Peyer's patch (tissue), 4 donors: ENCODE measurements around the gene KRT6C. TPM values are rescaled to one million over a fixed set of nuclear protein-coding genes. Genes with fewer than 3 reads are reported as not detected.

Experiments
- DNase-seq, 3 donors: peaks; one replicate each; pipeline ENCODE4 v3.0.0-alpha.2; 2017 to 2019
- H3K27ac ChIP-seq, 4 donors: fragments of 200-600 bp; sonication (generic); one replicate each; pipeline ENCODE4 v1.5.1; 2016 to 2019
- H3K27me3 ChIP-seq, 2 donors: fragments of 200-600 bp; sonication (generic); one replicate each; pipeline ENCODE4 v1.5.1; 2019
- H3K36me3 ChIP-seq, 3 donors: fragments of 200-600 bp; sonication (generic); one replicate each; pipeline ENCODE4 v1.5.1; 2016 to 2019
- H3K4me1 ChIP-seq, 4 donors: fragments of 200-600 bp; sonication (generic); one replicate each; pipeline ENCODE4 v1.5.1; 2016 to 2019
- H3K4me3 ChIP-seq, 4 donors: fragments of 200-600 bp; sonication (generic); 1 replicate in 3 of 4; 2 replicates in 1 of 4; pipeline ENCODE4 v1.5.1; 2016 to 2019; ENCODE audit warnings: mild to moderate bottlenecking in 1 of 4
- H3K9me3 ChIP-seq, 4 donors: fragments of 200-600 bp; sonication (generic); one replicate each; pipeline ENCODE4 v1.5.1; 2016 to 2019; ENCODE audit warnings: mild to moderate bottlenecking in 1 of 4
- POLR2A ChIP-seq, 2 donors: fragments of 450-650 bp; IDR thresholded peaks; one replicate each; pipeline ENCODE4 v1.5.1; 2017; ENCODE audit warnings: antibody characterized with exemption in 2 of 2, mild to moderate bottlenecking in 2 of 2, moderate library complexity in 2 of 2
- total RNA-seq, 4 donors: library from RNA; depleted of rRNA; stranded (reverse); fragments of >200 nt; gene quantifications; one replicate each; pipeline ENCODE4 v1.1.0, GENCODE V29; 2016
- TF ChIP-seq, protein P1 (sequence below), 6 experiments: fragments of 450-650 bp in 4 of 6; fragments of 200-600 bp in 2 of 6; sonication (generic) in 1 of 6; IDR thresholded peaks; one replicate each; pipeline ENCODE4 v1.5.1; 2017 to 2019; ENCODE audit warnings: antibody characterized with exemption in 6 of 6, mild to moderate bottlenecking in 3 of 6, moderate library complexity in 1 of 6

KRT6C gene
- total RNA-seq, 4 donors from 2014 or later = 0.67 TPM; not detected in 3

DNA sequence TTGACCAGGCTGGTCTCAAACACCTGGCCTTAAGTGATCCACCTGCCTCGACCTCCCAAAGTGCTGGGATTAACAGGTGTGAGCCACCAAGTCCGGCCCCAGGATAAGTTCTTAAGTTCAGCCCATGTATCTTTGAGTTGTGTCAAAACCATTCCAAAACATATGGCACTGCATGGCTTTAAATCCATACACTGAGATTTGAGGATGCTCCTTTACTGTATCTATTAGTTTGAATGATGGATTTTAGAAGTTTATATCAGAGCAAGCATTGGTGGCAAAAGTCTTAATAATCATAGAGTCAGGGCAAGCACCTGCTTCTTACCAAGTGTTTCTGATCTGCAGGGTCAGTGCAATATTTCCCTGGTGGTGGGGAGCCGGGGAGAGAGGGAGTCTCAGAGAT is 27.7 kb downstream of the KRT6C start:
- no peak for TF ChIP-seq POLR2A (IDR thresholded peaks at IDR 0.05)
- TF ChIP-seq, protein P1, sequence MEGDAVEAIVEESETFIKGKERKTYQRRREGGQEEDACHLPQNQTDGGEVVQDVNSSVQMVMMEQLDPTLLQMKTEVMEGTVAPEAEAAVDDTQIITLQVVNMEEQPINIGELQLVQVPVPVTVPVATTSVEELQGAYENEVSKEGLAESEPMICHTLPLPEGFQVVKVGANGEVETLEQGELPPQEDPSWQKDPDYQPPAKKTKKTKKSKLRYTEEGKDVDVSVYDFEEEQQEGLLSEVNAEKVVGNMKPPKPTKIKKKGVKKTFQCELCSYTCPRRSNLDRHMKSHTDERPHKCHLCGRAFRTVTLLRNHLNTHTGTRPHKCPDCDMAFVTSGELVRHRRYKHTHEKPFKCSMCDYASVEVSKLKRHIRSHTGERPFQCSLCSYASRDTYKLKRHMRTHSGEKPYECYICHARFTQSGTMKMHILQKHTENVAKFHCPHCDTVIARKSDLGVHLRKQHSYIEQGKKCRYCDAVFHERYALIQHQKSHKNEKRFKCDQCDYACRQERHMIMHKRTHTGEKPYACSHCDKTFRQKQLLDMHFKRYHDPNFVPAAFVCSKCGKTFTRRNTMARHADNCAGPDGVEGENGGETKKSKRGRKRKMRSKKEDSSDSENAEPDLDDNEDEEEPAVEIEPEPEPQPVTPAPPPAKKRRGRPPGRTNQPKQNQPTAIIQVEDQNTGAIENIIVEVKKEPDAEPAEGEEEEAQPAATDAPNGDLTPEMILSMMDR (IDR thresholded peaks at IDR 0.05) = no peak
- no peak overlapping the region for H3K27ac ChIP-seq
- peaks cover 0 to 6% (median 0%) of the 10 kb centered on the region in 4 donors for H3K4me1 ChIP-seq
- no peaks in the 10 kb centered on the region for H3K9me3 ChIP-seq
- no peak overlapping the region for H3K4me3 ChIP-seq
- no peaks in the 10 kb centered on the region for H3K36me3 ChIP-seq
- no peak for DNase-seq
- H3K27me3 ChIP-seq = no peaks in the 10 kb centered on the region

DNA sequence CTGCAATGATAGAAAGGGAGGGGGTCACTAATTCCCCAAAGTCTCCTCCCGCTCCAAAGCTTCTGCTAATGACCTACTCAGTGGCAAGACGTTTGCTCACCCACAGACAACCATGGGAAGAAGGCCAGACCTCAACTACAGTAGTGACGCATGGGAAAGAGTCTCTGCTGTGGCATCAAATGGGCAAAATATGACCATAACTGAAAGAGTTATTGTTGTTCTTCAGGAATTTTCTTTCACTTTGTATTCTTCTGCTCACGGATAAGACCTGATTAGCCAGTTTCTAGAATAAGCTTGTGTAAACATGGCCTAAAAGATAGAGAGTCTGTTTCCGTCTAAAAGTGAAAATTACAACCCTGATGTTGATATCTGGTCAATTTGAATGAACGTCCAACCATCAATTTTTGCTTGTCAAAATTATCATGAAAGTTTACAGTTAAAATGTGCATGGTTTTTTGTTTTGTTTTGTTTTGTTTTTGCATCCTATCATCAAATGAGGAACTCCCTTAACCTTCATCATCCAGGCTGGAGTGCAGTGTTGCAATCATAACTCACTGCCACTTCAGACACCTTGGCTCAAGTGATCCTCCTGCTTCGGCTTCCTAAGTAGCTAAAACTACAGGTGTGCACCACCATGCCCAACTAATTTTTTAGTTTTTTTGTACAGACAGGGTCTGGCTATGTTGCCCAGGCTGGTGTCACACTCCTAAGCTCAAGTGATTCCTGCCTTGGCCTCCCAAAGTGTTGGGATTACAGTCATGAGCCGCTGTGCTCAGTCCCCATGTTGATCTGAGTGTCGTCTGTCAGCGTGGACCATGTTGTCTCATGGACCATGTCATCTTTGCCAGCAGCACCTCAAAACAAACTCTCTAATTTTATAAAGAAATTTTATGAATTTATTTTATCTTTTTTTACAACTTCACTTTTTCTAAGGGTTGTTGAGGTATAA is 28.7 kb downstream of the KRT6C start:
- Histone ChIP-seq H3K27ac (no peak overlapping the region), H3K36me3 (no peaks in the 10 kb centered on the region), H3K9me3 (no peaks in the 10 kb centered on the region), H3K27me3 (no peaks in the 10 kb centered on the region), H3K4me1 (peaks cover 0 to 6% (median 0%) of the 10 kb centered on the region in 4 donors), H3K4me3 (no peak overlapping the region)
- no peak for DNase-seq
- TF ChIP-seq POLR2A (IDR thresholded peaks at IDR 0.05) = no peak
- TF ChIP-seq, protein P1 (IDR thresholded peaks at IDR 0.05) = no peak

DNA sequence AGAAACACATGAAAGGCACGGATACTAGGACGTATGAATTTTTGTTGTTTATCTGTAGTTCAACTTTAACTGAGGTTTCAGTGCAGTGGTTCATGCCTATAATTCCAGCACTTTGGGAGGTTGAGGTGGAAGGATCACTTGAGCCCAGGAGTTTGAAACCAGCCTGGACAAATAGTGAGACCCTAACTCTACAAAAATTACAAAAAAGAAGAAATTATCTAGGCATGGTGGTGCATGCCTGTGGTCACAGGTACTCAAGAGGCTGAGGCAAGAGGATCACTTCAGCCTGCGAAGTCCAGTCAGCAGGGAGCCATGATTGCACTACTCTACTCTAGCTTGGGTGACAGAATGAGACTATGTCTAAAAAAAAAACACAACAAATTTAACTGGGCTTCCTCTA is 29.6 kb downstream of the KRT6C start:
- no peak for DNase-seq
- Histone ChIP-seq H3K36me3 (no peaks in the 10 kb centered on the region), H3K4me3 (no peak overlapping the region), H3K27ac (no peak overlapping the region), H3K9me3 (no peaks in the 10 kb centered on the region), H3K27me3 (no peaks in the 10 kb centered on the region), H3K4me1 (peaks cover 0 to 6% (median 0%) of the 10 kb centered on the region in 4 donors)
- TF ChIP-seq POLR2A (IDR thresholded peaks at IDR 0.05) = no peak
- TF ChIP-seq, protein P1 (IDR thresholded peaks at IDR 0.05) = no peak

GRCh38 chr12:52442600-52443061 is 31.0 kb downstream of the KRT6C start:
- no peak for DNase-seq
- peaks cover 0 to 6% (median 0%) of the 10 kb centered on the region in 4 donors for H3K4me1 ChIP-seq
- H3K4me3 ChIP-seq = no peak overlapping the region
- no peaks in the 10 kb centered on the region for H3K27me3 ChIP-seq
- no peak for TF ChIP-seq POLR2A (IDR thresholded peaks at IDR 0.05)
- TF ChIP-seq, protein P1 (IDR thresholded peaks at IDR 0.05) = no peak
- H3K9me3 ChIP-seq = no peaks in the 10 kb centered on the region
- H3K27ac ChIP-seq = no peak overlapping the region
- no peaks in the 10 kb centered on the region for H3K36me3 ChIP-seq

DNA sequence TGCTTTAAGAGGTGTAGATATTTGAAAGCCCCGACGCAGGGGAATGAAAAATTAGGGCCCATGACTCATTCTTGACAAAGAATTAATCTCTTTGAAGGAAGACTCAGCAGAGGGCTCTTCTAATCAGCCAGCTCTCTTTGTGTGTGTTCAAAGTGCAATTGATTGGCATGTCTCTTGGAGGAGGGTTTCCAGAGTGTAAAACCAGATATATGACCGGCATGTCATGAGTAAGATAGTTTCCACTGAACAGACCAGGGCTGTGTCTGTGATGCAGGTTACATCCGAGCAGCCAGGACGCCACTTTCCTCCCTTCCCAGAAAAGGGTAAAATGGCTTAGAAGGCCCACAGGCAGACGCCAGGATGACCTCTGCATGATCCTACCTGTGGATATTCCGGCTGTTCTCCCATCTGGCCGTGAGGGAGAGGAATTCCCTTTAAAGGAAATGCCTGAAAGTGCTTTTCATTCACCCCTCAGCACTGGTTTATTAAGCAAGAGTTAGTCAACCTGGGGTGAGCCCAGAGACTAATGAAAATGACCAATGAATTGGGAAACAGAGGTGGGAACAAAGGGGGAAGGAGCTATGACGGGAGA is 32.2 kb downstream of the KRT6C start:
- DNase-seq = no peak

More for the DNA sequence above, 32.2 kb downstream of the KRT6C start:
- H3K27ac ChIP-seq = peak overlapping the region in 1 of 4 donors; percentile 17
- no peaks in the 10 kb centered on the region for H3K9me3 ChIP-seq
- no peak for TF ChIP-seq POLR2A (IDR thresholded peaks at IDR 0.05)
- TF ChIP-seq, protein P1 (IDR thresholded peaks at IDR 0.05) = no peak
- H3K4me3 ChIP-seq = no peak overlapping the region
- no peaks in the 10 kb centered on the region for H3K36me3 ChIP-seq
- peaks cover 0 to 9% (median 0%) of the 10 kb centered on the region in 4 donors for H3K4me1 ChIP-seq
- no peaks in the 10 kb centered on the region for H3K27me3 ChIP-seq
